Pancreas (tissue), 10 donors: ENCODE measurements around the gene TMEM131. TPM values are rescaled to one million over a fixed set of nuclear protein-coding genes. Genes with fewer than 3 reads are reported as not detected.

Experiments used
- ATAC-seq, 4 donors: fragments of 200-7000 bp; cut with Tn5 transposase; one replicate each; pipeline versions ENCODE4 v1.8.0 to v1.9.1; 2020; ENCODE audit warnings: mild to moderate bottlenecking in 4 of 4, moderate library complexity in 4 of 4
- DNase-seq, 6 donors: peaks; one replicate each; pipeline ENCODE4 v3.0.0-alpha.2; 2020
- FAIRE-seq: peaks from 2 replicates; lab custom pipeline; 2012; peaks lifted over from hg19 to GRCh38; lab: Jason Lieb, UNC
- H3K27ac ChIP-seq, 4 donors: fragments of 200-600 bp; sonication (generic); 1 replicate in 3 of 4; 2 replicates in 1 of 4; pipeline versions ENCODE4 v1.5.0 to v1.8.0; 2020
- H3K27me3 ChIP-seq, 4 donors: fragments of 200-600 bp; one replicate each; pipeline ENCODE4 v1.8.0; 2021
- H3K36me3 ChIP-seq, 3 donors: fragments of 200-600 bp; sonication (generic) in 1 of 3; one replicate each; pipeline versions ENCODE4 v1.5.0 to v1.8.0; 2020 to 2021
- H3K4me1 ChIP-seq, 3 donors: fragments of 200-600 bp; one replicate each; pipeline ENCODE4 v1.8.0; 2021
- H3K4me3 ChIP-seq, 4 donors: fragments of 200-600 bp; sonication (generic) in 2 of 4; one replicate each; pipeline versions ENCODE4 v1.5.0 to v1.8.0; 2020 to 2021
- H3K9me3 ChIP-seq, 4 donors: fragments of 200-600 bp; one replicate each; pipeline ENCODE4 v1.8.0; 2021
- CTCF ChIP-seq, 4 donors: fragments of 200-600 bp; sonication (generic) in 3 of 4; IDR thresholded peaks; one replicate each; pipeline versions ENCODE4 v1.5.0 to v1.8.0; 2021; ENCODE audit warnings: antibody characterized with exemption in 4 of 4
- WGBS, 2 donors: extraction: QIAGEN DNeasy Blood & Tissue Kit; methylation state at CpG; one replicate each; pipeline ENCODE4 v1.1.7; 2013; 5-methylcytosine and 5-hydroxymethylcytosine counted together
- intact Hi-C, 3 donors: fragments of 100-400 bp; cut with DNase I; formaldehyde crosslinking; loops; one replicate each; pipeline versions ENCODE4 v1.11.1 to v1.14.2; 2022
- polyA plus RNA-seq, 2 donors: library from polyadenylated mRNA; stranded (reverse); fragments of 200-250 nt; gene quantifications; one replicate each; pipeline ENCODE4 v1.2.3, GENCODE V29; 2013
- total RNA-seq, 6 donors: library from RNA; stranded (reverse); fragmentation: NEBNext Ultra II Directional in 4 of 6; extraction: Animal tissue kit (Norgen Biotek cat#: 25700) in 4 of 6; gene quantifications; one replicate each; pipeline versions ENCODE4 v1.2.1 to v1.2.4, GENCODE V29; 2021 to 2023
- donor health status: healthy with polysubstance abuse.
- donor health status: DM: no; HTN: no; CAD: no; lungs with moderate emphysema.
- donor health status: DM: no; HTN: no; CAD: no.
- donor health status: control.
- donor health status: control.
- donor health status: Bipolar disorder and iron deficiency.
- donor health status: DM: yes; HTN: yes; CAD: no.
- donor health status: DM: no; HTN: no; CAD: no.
- donor health status: DM: no; HTN: no; CAD: no.
- donor health status: DM: yes; HTN: yes; CAD: no.

Gene TMEM131
- total and polyA plus RNA-seq, 8 donors, result 8.1 to 26.5 (median 19.4) TPM

- no peak overlapping the region for H3K4me3 ChIP-seq
These were observed 17.8 kb upstream of the TMEM131 start for GRCh38 chr2:98013407-98014042.

GRCh38 chr2:98012561-98012991 lies 16.8 kb upstream of the TMEM131 start:
- H3K27me3 ChIP-seq, result no peaks in the 10 kb centered on the region
- FAIRE-seq (no peak), DNase-seq (no peak), ATAC-seq (peak in 2 of 4 donors; percentile 40 to 72)
- H3K36me3 ChIP-seq, result no peaks in the 10 kb centered on the region
- H3K27ac ChIP-seq, result no peak overlapping the region
- H3K4me3 ChIP-seq, result no peak overlapping the region
- no peaks in the 10 kb centered on the region for H3K4me1 ChIP-seq
- intact Hi-C loops, result no loop called here
- H3K9me3 ChIP-seq, result no peaks in the 10 kb centered on the region
- no peak for TF ChIP-seq CTCF (IDR thresholded peaks at IDR 0.05)
- WGBS, 2 donors, result 91 to 94% methylated on average over 3 of the region's 3 CpGs

More at GRCh38 chr2:98013407-98014042, 17.8 kb upstream of the TMEM131 start:
- no peak for TF ChIP-seq CTCF (IDR thresholded peaks at IDR 0.05)
- 74 to 81% methylated on average over 15 of the region's 15 CpGs for WGBS, 2 donors
- ATAC-seq (peak in 1 of 4 donors; percentile 41), FAIRE-seq (no peak), DNase-seq (no peak)
- no peaks in the 10 kb centered on the region for H3K9me3 ChIP-seq
- no peak overlapping the region for H3K27ac ChIP-seq
- intact Hi-C loops, result no loop called here
- H3K36me3 ChIP-seq, result no peaks in the 10 kb centered on the region
- H3K27me3 ChIP-seq, result no peaks in the 10 kb centered on the region
- no peaks in the 10 kb centered on the region for H3K4me1 ChIP-seq

GRCh38 chr2:98009887-98010760 lies 14.4 kb upstream of the TMEM131 start:
- Histone ChIP-seq H3K27me3 (no peaks in the 10 kb centered on the region), H3K9me3 (no peaks in the 10 kb centered on the region), H3K36me3 (no peaks in the 10 kb centered on the region), H3K4me3 (no peak overlapping the region), H3K27ac (no peak overlapping the region), H3K4me1 (no peaks in the 10 kb centered on the region)
- FAIRE-seq (no peak), DNase-seq (no peak), ATAC-seq (peak in 1 of 4 donors; percentile 32)
- TF ChIP-seq CTCF (IDR thresholded peaks at IDR 0.05), result no peak
- WGBS, 2 donors, result 78 to 83% methylated on average over 10 of the region's 10 CpGs
- intact Hi-C loops, result no loop called here

- ATAC-seq (no peak), FAIRE-seq (no peak)
These were observed 12.7 kb upstream of the TMEM131 start for GRCh38 chr2:98008415-98008814.

More at GRCh38 chr2:98008415-98008814, 12.7 kb upstream of the TMEM131 start:
- no peaks in the 10 kb centered on the region for H3K27me3 ChIP-seq
- no peak for TF ChIP-seq CTCF (IDR thresholded peaks at IDR 0.05)
- 65 to 83% methylated on average over 3 of the region's 3 CpGs for WGBS, 2 donors
- no peak for DNase-seq
- intact Hi-C loops, result no loop called here
- no peaks in the 10 kb centered on the region for H3K36me3 ChIP-seq
- no peaks in the 10 kb centered on the region for H3K9me3 ChIP-seq
- H3K4me3 ChIP-seq, result no peak overlapping the region
- no peaks in the 10 kb centered on the region for H3K4me1 ChIP-seq
- H3K27ac ChIP-seq, result no peak overlapping the region
